Measurements from ENCODE around the gene ENOSF1. TPM values are rescaled to one million over a fixed set of nuclear protein-coding genes. Genes with fewer than 3 reads are reported as not detected.

The ENOSF1 gene, protein sequence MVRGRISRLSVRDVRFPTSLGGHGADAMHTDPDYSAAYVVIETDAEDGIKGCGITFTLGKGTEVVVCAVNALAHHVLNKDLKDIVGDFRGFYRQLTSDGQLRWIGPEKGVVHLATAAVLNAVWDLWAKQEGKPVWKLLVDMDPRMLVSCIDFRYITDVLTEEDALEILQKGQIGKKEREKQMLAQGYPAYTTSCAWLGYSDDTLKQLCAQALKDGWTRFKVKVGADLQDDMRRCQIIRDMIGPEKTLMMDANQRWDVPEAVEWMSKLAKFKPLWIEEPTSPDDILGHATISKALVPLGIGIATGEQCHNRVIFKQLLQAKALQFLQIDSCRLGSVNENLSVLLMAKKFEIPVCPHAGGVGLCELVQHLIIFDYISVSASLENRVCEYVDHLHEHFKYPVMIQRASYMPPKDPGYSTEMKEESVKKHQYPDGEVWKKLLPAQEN
- total RNA-seq (2022; extraction: Qiagen RNA extraction; ENCODE audit: low read depth), result 22.6 to 25.4 TPM (median 24.8 TPM) in 5 replicates

DNA sequence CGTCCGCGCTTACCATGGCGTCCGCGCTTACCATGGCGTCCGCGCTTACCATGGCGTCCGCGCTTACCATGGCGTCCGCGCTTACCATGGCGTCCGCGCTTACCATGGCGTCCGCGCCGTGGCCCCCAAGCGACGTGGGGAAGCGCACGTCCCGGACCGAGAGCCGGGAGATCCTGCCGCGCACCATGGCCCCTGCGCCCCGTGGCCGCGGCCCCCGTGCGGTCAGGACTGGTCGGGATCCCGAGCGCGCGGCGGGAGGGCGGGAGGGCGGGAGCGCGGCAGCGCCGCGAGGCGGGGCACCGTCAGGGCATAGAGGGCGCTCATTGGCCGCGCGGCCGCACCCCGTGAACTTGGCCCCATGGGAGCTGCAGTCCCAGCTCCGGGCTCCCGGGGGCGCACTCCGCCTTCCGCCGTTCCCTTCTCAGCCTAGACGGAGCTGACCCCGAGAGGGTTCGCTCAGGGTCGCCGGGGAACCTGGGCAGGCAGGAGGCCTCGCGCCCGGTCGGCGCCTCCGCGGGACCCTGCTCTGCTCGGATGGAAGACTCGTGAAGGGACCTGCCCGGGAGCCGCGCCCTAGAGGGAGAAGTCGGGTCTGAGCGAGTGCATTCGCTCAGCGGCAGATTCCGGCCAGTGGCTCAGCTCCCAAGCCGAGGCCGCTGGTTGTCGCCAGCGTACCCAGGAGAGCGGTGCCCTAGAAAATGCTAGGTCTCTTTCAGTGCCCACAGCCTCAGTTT, at the start of gene ENOSF1:
TSS of gene ENOSF1 (minus strand) at position 230 of the 734 bp plus-strand sequence. CDS start at position 187, 43 bp downstream.

GRCh38 chr18:657311-658000, 55.0 kb downstream of the ENOSF1 start, which contains the start of gene TYMS:
TSS of gene TYMS (plus strand) at chr18:657653. CDS start at chr18:657743, 90 bp downstream.

Other genes with a start within 250 kb of the ENOSF1 start
- gene COLEC12, start 211.9 kb downstream of the ENOSF1 start, total RNA-seq (2022; extraction: Qiagen RNA extraction; ENCODE audit: low read depth), result 0.02 to 0.05 TPM in 2 of 5 replicates, not detected in the others
- not detected in 5 replicates for gene CETN1, start 132.2 kb downstream of the ENOSF1 start, total RNA-seq (2022; extraction: Qiagen RNA extraction; ENCODE audit: low read depth)
- not detected in 5 replicates for gene CLUL1, start 115.6 kb downstream of the ENOSF1 start, total RNA-seq (2022; extraction: Qiagen RNA extraction; ENCODE audit: low read depth)
- gene TYMS, start 55.0 kb downstream of the ENOSF1 start, total RNA-seq (2022; extraction: Qiagen RNA extraction; ENCODE audit: low read depth), result 162 to 192 TPM (median 176 TPM) in 5 replicates
- 13.9 to 29.5 TPM (median 23.6 TPM) in 5 replicates for gene YES1, start 99.6 kb upstream of the ENOSF1 start, total RNA-seq (2022; extraction: Qiagen RNA extraction; ENCODE audit: low read depth)
- not detected in 5 replicates for gene ADCYAP1, start 192.2 kb upstream of the ENOSF1 start, total RNA-seq (2022; extraction: Qiagen RNA extraction; ENCODE audit: low read depth)